NCI-H524 (cell line): ENCODE results near the gene JPH3.

Experiments
- DNase-seq, 2 experiments: peaks; one replicate each; lab custom pipeline; 2025; lab: John Stamatoyannopoulos, UW

Gene JPH3

GRCh38 chr16:87601401-87601981, 817 bp upstream of the JPH3 start:
- no peak for DNase-seq

GRCh38 chr16:87602821-87603683, 744 bp downstream of the JPH3 start:
- DNase-seq = peak in 1 of 2 experiments; percentile 32

- DNase-seq = peak; percentile 63 to 84
Measured at GRCh38 chr16:87603684-87604633, 1.7 kb downstream of the JPH3 start.

- peak; percentile 28 to 51 for DNase-seq
Measured at GRCh38 chr16:87604634-87605111, 2.4 kb downstream of the JPH3 start.

GRCh38 chr16:87607223-87607622, 4.9 kb downstream of the JPH3 start:
- DNase-seq = no peak

GRCh38 chr16:87607871-87608270, 5.6 kb downstream of the JPH3 start:
- DNase-seq = no peak

GRCh38 chr16:87608400-87608985, 6.2 kb downstream of the JPH3 start:
- DNase-seq = no peak

- no peak for DNase-seq
Measured at GRCh38 chr16:87610026-87610425, 7.7 kb downstream of the JPH3 start.

GRCh38 chr16:87611456-87611855, 9.1 kb downstream of the JPH3 start:
- no peak for DNase-seq

GRCh38 chr16:87613961-87614360, 11.7 kb downstream of the JPH3 start:
- no peak for DNase-seq

- DNase-seq = no peak
Measured at GRCh38 chr16:87615621-87616041, 13.3 kb downstream of the JPH3 start.

- DNase-seq = no peak
Measured at GRCh38 chr16:87616556-87616955, 14.2 kb downstream of the JPH3 start.

- no peak for DNase-seq
Measured at GRCh38 chr16:87618216-87618615, 15.9 kb downstream of the JPH3 start.

GRCh38 chr16:87619360-87620200, 17.3 kb downstream of the JPH3 start:
- DNase-seq = no peak

- DNase-seq = no peak
Measured at GRCh38 chr16:87620201-87620495, 17.8 kb downstream of the JPH3 start.

- no peak for DNase-seq
Measured at GRCh38 chr16:87621550-87621829, 19.2 kb downstream of the JPH3 start.

GRCh38 chr16:87621976-87622713, 19.8 kb downstream of the JPH3 start:
- no peak for DNase-seq

- no peak for DNase-seq
Measured at GRCh38 chr16:87622756-87623319, 20.5 kb downstream of the JPH3 start.

- no peak for DNase-seq
Measured at GRCh38 chr16:87625241-87625797, 23.0 kb downstream of the JPH3 start.

GRCh38 chr16:87626401-87626800, 24.1 kb downstream of the JPH3 start:
- DNase-seq = no peak
